Gastrocnemius medialis (tissue), 4 donors: ENCODE measurements around the gene TFDP1. TPM values are rescaled to one million over a fixed set of nuclear protein-coding genes. Genes with fewer than 3 reads are reported as not detected.

Experiments
- ATAC-seq, 2 donors: fragments of 150-250 bp; one replicate each; pipeline ENCODE4 v1.9.1; 2016
- DNase-seq, 2 donors: peaks; one replicate each; pipeline ENCODE4 v3.0.0-alpha.2; 2019
- H3K27ac ChIP-seq, 4 donors: fragments of 200-600 bp; sonication (generic); 1 replicate in 1 of 4; 2 replicates in 3 of 4; pipeline ENCODE4 v1.5.1; 2016 to 2018; ENCODE audit warnings: mild to moderate bottlenecking in 2 of 4, moderate library complexity in 1 of 4
- H3K27me3 ChIP-seq, 3 donors: fragments of 200-600 bp; sonication (generic) in 2 of 3; 1 replicate in 1 of 3; 2 replicates in 2 of 3; pipeline versions ENCODE4 v1.5.1 to v1.6.0; 2016 to 2019; ENCODE audit warnings: mild to moderate bottlenecking in 1 of 3, moderate library complexity in 1 of 3
- H3K36me3 ChIP-seq, 2 donors: fragments of 200-600 bp; sonication (generic) in 1 of 2; one replicate each; pipeline ENCODE4 v1.5.1; 2017 to 2018
- H3K4me1 ChIP-seq, 2 donors: fragments of 200-600 bp; sonication (generic) in 1 of 2; one replicate each; pipeline ENCODE4 v1.5.1; 2016 to 2017; ENCODE audit warnings: mild to moderate bottlenecking in 2 of 2
- H3K4me3 ChIP-seq, 4 donors: fragments of 200-600 bp; sonication (generic) in 3 of 4; 1 replicate in 1 of 4; 2 replicates in 3 of 4; pipeline ENCODE4 v1.5.1; 2016 to 2019; ENCODE audit warnings: mild to moderate bottlenecking in 2 of 4
- H3K9me3 ChIP-seq, 3 donors: fragments of 200-600 bp; sonication (generic) in 2 of 3; 1 replicate in 1 of 3; 2 replicates in 2 of 3; pipeline ENCODE4 v1.5.1; 2016 to 2019
- POLR2A ChIP-seq, 2 donors: fragments of 450-650 bp; IDR thresholded peaks; one replicate each; pipeline ENCODE4 v1.6.1; 2017; ENCODE audit warnings: antibody characterized with exemption in 2 of 2, mild to moderate bottlenecking in 2 of 2, moderate library complexity in 2 of 2
- in situ Hi-C, 4 donors: fragments of 200-750 bp; cut with MboI; loops; one replicate each; pipeline versions ENCODE4 v1.15.0 to v1.8.0; 2017; ENCODE audit warnings: low sequenced_read_pairs in 4 of 4
- intact Hi-C: fragments of 100-400 bp; cut with DNase I; formaldehyde crosslinking; loops from one replicate; pipeline ENCODE4 v1.15.1; 2023; ENCODE audit warnings: low total_unique reads
- total RNA-seq, 4 donors: library from RNA; depleted of rRNA; stranded (reverse); fragments of >200 nt; gene quantifications; one replicate each; pipeline versions ENCODE4 v1.1.0 to v1.2.3, GENCODE V29; 2016
- TF ChIP-seq, protein P1 (sequence below), 5 experiments: fragments of 450-650 bp in 3 of 5; fragments of 200-600 bp in 2 of 5; sonication (generic) in 2 of 5; IDR thresholded peaks in 4 of 5; conservative IDR thresholded peaks in 1 of 5; 1 replicate in 4 of 5; 2 replicates in 1 of 5; pipeline ENCODE4 v1.5.1; 2016 to 2019; ENCODE audit warnings: antibody characterized with exemption in 5 of 5, mild to moderate bottlenecking in 3 of 5, moderate library complexity in 3 of 5

The TFDP1 gene
- total RNA-seq, 4 donors from 2014 or later, result 14.9 to 35.4 (median 29.1) TPM

- DNase-seq, result no peak
- ATAC-seq, result no peak
- H3K27ac ChIP-seq, result no peak overlapping the region
- no peak overlapping the region for H3K4me3 ChIP-seq
- TF ChIP-seq POLR2A (IDR thresholded peaks at IDR 0.05), result no peak
- TF ChIP-seq, protein P1, sequence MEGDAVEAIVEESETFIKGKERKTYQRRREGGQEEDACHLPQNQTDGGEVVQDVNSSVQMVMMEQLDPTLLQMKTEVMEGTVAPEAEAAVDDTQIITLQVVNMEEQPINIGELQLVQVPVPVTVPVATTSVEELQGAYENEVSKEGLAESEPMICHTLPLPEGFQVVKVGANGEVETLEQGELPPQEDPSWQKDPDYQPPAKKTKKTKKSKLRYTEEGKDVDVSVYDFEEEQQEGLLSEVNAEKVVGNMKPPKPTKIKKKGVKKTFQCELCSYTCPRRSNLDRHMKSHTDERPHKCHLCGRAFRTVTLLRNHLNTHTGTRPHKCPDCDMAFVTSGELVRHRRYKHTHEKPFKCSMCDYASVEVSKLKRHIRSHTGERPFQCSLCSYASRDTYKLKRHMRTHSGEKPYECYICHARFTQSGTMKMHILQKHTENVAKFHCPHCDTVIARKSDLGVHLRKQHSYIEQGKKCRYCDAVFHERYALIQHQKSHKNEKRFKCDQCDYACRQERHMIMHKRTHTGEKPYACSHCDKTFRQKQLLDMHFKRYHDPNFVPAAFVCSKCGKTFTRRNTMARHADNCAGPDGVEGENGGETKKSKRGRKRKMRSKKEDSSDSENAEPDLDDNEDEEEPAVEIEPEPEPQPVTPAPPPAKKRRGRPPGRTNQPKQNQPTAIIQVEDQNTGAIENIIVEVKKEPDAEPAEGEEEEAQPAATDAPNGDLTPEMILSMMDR (IDR thresholded peaks at IDR 0.05 in 4 of 5, conservative IDR thresholded peaks at IDR 0.05 in 1 of 5), result no peak
- peaks cover 0 to 4% of the 10 kb centered on the region in 2 donors for H3K4me1 ChIP-seq
- in situ Hi-C loops, result no loop called here
- intact Hi-C loops, result no loop called here
- H3K27me3 ChIP-seq, result no peaks in the 10 kb centered on the region
- no peaks in the 10 kb centered on the region for H3K9me3 ChIP-seq
- peaks cover 0 to 9% of the 10 kb centered on the region in 2 donors for H3K36me3 ChIP-seq
Observed at GRCh38 chr13:113552079-113552478, 32.5 kb upstream of the TFDP1 start.

- Histone ChIP-seq H3K27ac (no peak overlapping the region), H3K4me1 (no peaks in the 10 kb centered on the region), H3K27me3 (no peaks in the 10 kb centered on the region), H3K9me3 (no peaks in the 10 kb centered on the region), H3K36me3 (peaks cover 0 to 9% of the 10 kb centered on the region in 2 donors), H3K4me3 (no peak overlapping the region)
- DNase-seq (no peak), ATAC-seq (no peak)
- in situ Hi-C loops, result no loop called here
- intact Hi-C loops, result no loop called here
- no peak for TF ChIP-seq POLR2A (IDR thresholded peaks at IDR 0.05)
- TF ChIP-seq, protein P1 (IDR thresholded peaks at IDR 0.05 in 4 of 5, conservative IDR thresholded peaks at IDR 0.05 in 1 of 5), result no peak
Observed at GRCh38 chr13:113552786-113553434, 31.6 kb upstream of the TFDP1 start.

GRCh38 chr13:113553511-113554332 lies 30.8 kb upstream of the TFDP1 start:
- no peaks in the 10 kb centered on the region for H3K9me3 ChIP-seq
- peaks cover 0 to 9% of the 10 kb centered on the region in 2 donors for H3K36me3 ChIP-seq
- H3K27ac ChIP-seq, result no peak overlapping the region
- H3K4me1 ChIP-seq, result no peaks in the 10 kb centered on the region
- TF ChIP-seq, protein P1 (IDR thresholded peaks at IDR 0.05 in 4 of 5, conservative IDR thresholded peaks at IDR 0.05 in 1 of 5), result no peak
- no peak for TF ChIP-seq POLR2A (IDR thresholded peaks at IDR 0.05)
- intact Hi-C loops, result no loop called here
- in situ Hi-C loops, result no loop called here
- no peaks in the 10 kb centered on the region for H3K27me3 ChIP-seq
- DNase-seq (no peak), ATAC-seq (no peak)
- H3K4me3 ChIP-seq, result no peak overlapping the region

DNA sequence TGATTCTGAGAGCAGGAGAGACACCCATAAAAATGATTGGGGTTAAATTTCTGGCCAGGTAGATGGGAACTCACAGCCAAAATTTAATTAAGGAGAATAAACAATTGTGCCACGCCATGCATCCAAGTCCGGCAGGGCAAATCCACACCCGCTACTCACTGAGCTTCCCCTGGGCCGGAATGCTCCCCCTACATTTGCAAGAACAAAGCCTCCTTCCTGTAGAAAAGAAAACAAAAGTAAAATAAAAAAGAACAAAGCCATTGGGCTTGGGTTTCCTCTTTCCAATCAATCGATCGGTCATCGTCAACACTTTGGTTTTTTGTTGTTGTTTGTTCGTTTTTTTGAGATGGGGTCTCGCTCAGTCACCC lies 30.2 kb upstream of the TFDP1 start:
- intact Hi-C loops (no loop called here), in situ Hi-C loops (no loop called here)
- ATAC-seq (no peak), DNase-seq (no peak)
- Histone ChIP-seq H3K27ac (no peak overlapping the region), H3K27me3 (no peaks in the 10 kb centered on the region), H3K36me3 (peaks cover 0 to 9% of the 10 kb centered on the region in 2 donors), H3K4me1 (no peaks in the 10 kb centered on the region), H3K9me3 (no peaks in the 10 kb centered on the region), H3K4me3 (no peak overlapping the region)
- TF ChIP-seq, protein P1 (IDR thresholded peaks at IDR 0.05 in 4 of 5, conservative IDR thresholded peaks at IDR 0.05 in 1 of 5), result no peak
- TF ChIP-seq POLR2A (IDR thresholded peaks at IDR 0.05), result no peak
